Neural progenitor cell (in vitro differentiated cells): Measurements from ENCODE around the gene ARPC5. TPM values are rescaled to one million over a fixed set of nuclear protein-coding genes. Genes with fewer than 3 reads are reported as not detected.

Source experiments
- DNase-seq: peaks from one replicate; pipeline ENCODE4 v3.0.0-alpha.2; 2016; ENCODE audit warnings: low spot score
- H2AFZ ChIP-seq: fragments of 200-600 bp; sonication (generic); replicated peaks from 2 replicates; pipeline ENCODE4 v1.6.1; 2016; ENCODE audit warnings: antibody characterized with exemption
- H3F3A ChIP-seq: fragments of 200-600 bp; sonication (generic); 2 replicates; pipeline ENCODE4 v1.6.1; 2016; ENCODE audit warnings: antibody characterized with exemption, low read depth
- H3K27ac ChIP-seq: fragments of 200-600 bp; sonication (generic); 2 replicates; pipeline ENCODE4 v1.5.1; 2016; ENCODE audit warnings: mild to moderate bottlenecking
- H3K27me3 ChIP-seq: fragments of 200-600 bp; sonication (generic); 2 replicates; pipeline ENCODE4 v1.6.1; 2016; ENCODE audit warnings: mild to moderate bottlenecking, moderate library complexity
- H3K36me3 ChIP-seq: fragments of 200-600 bp; sonication (generic); 2 replicates; pipeline ENCODE4 v1.5.1; 2016
- H3K4me1 ChIP-seq: fragments of 200-600 bp; sonication (generic); 2 replicates; pipeline ENCODE4 v1.6.1; 2016; ENCODE audit warnings: mixed run types
- H3K4me2 ChIP-seq: fragments of 200-600 bp; sonication (generic); 2 replicates; pipeline ENCODE4 v1.6.1; 2016
- H3K4me3 ChIP-seq: fragments of 200-600 bp; sonication (generic); 2 replicates; pipeline ENCODE4 v1.5.1; 2016
- H3K79me2 ChIP-seq: fragments of 200-600 bp; sonication (generic); 2 replicates; pipeline ENCODE4 v1.6.1; 2016; ENCODE audit warnings: low read depth
- H3K9ac ChIP-seq: fragments of 200-600 bp; sonication (generic); 2 replicates; pipeline ENCODE4 v1.6.1; 2016
- H3K9me3 ChIP-seq: fragments of 200-600 bp; sonication (generic); 2 replicates; pipeline ENCODE4 v1.5.1; 2016; ENCODE audit warnings: low read depth
- H4K20me1 ChIP-seq: fragments of 200-600 bp; sonication (generic); 2 replicates; pipeline ENCODE4 v1.6.1; 2016; ENCODE audit warnings: low read depth
- H3K27ac Mint-ChIP-seq: 3 replicates; pipeline ENCODE4 v1.8.0; 2021; ENCODE audit warnings: mixed read lengths
- H3K27me3 Mint-ChIP-seq: 2 replicates; pipeline ENCODE4 v1.8.0; 2022; ENCODE audit warnings: low read depth, mild to moderate bottlenecking, inconsistent platforms, moderate library complexity, mixed read lengths; ENCODE audit not compliant: insufficient read depth
- H3K36me3 Mint-ChIP-seq: 3 replicates; pipeline ENCODE4 v1.8.0; 2021; ENCODE audit warnings: mixed read lengths
- H3K4me1 Mint-ChIP-seq: 3 replicates; pipeline ENCODE4 v1.8.0; 2021; ENCODE audit warnings: mixed read lengths
- H3K4me3 Mint-ChIP-seq: 3 replicates; pipeline ENCODE4 v1.8.0; 2021; ENCODE audit warnings: mild to moderate bottlenecking, moderate library complexity, mixed read lengths
- H3K9me3 Mint-ChIP-seq: 3 replicates; pipeline ENCODE4 v1.8.0; 2020; ENCODE audit warnings: mixed read lengths
- CTCF ChIP-seq: fragments of 200-600 bp; sonication (generic); IDR thresholded peaks from 2 replicates; pipeline ENCODE4 v1.5.1; 2017; ENCODE audit warnings: antibody characterized with exemption, mild to moderate bottlenecking
- EZH2 ChIP-seq: fragments of 200-600 bp; sonication (generic); IDR thresholded peaks from 2 replicates; pipeline ENCODE4 v1.6.1; 2017; ENCODE audit warnings: antibody characterized with exemption, mild to moderate bottlenecking, moderate library complexity
- EZH2phosphoT487 ChIP-seq: fragments of 200-600 bp; sonication (generic); IDR thresholded peaks from 2 replicates; pipeline ENCODE4 v1.6.1; 2017; ENCODE audit warnings: antibody characterized with exemption
- total RNA-seq: library from RNA; depleted of rRNA; stranded (reverse); fragments of >200 nt; gene quantifications from 2 replicates; pipeline ENCODE4 v1.2.3, GENCODE V29; 2015; ENCODE audit warnings: low replicate concordance

Gene ARPC5
- total RNA-seq, 1 donor from 2014 or later: 131 TPM

GRCh38 chr1:183674886-183675285 lies 39.3 kb upstream of the ARPC5 start:
- no peak overlapping the region for H3K9ac ChIP-seq

GRCh38 chr1:183674339-183674738 lies 38.8 kb upstream of the ARPC5 start:
- H3K9ac ChIP-seq: no peak overlapping the region
- no peak overlapping the region for H3K4me3 ChIP-seq
- H3K36me3 Mint-ChIP-seq: peaks cover 5% of the 10 kb centered on the region
- peaks cover 9% of the 10 kb centered on the region for H3K4me1 Mint-ChIP-seq
- H3K27ac ChIP-seq: no peak overlapping the region
- no peaks in the 10 kb centered on the region for H3K27me3 Mint-ChIP-seq
- no peak for DNase-seq
- no peaks in the 10 kb centered on the region for H3K36me3 ChIP-seq
- H3K27me3 ChIP-seq: no peaks in the 10 kb centered on the region
- no peak overlapping the region for H3K4me2 ChIP-seq
- no peaks in the 10 kb centered on the region for H4K20me1 ChIP-seq
- H3K79me2 ChIP-seq: no peaks in the 10 kb centered on the region
- no peak for TF ChIP-seq EZH2
- no peak for TF ChIP-seq CTCF
- no peak for TF ChIP-seq EZH2phosphoT487
- H3K4me3 Mint-ChIP-seq: no peak overlapping the region
- H3K27ac Mint-ChIP-seq: no peak overlapping the region
- H3K9me3 ChIP-seq: no peaks in the 10 kb centered on the region
- H2AFZ ChIP-seq: no peak overlapping the region
- no peaks in the 10 kb centered on the region for H3F3A ChIP-seq
- H3K9me3 Mint-ChIP-seq: peaks cover 13% of the 10 kb centered on the region
- H3K4me1 ChIP-seq: no peaks in the 10 kb centered on the region

More at GRCh38 chr1:183674886-183675285, 39.3 kb upstream of the ARPC5 start:
- Histone ChIP-seq H3K4me3 (no peak overlapping the region), H3K4me1 (no peaks in the 10 kb centered on the region), H3K36me3 (no peaks in the 10 kb centered on the region), H3K27me3 (no peaks in the 10 kb centered on the region), H3K4me2 (no peak overlapping the region), H2AFZ (no peak overlapping the region), H3K9me3 (no peaks in the 10 kb centered on the region), H3K79me2 (no peaks in the 10 kb centered on the region), H4K20me1 (no peaks in the 10 kb centered on the region), H3K27ac (no peak overlapping the region), H3F3A (no peaks in the 10 kb centered on the region)
- Mint-ChIP-seq H3K4me3 (no peak overlapping the region), H3K36me3 (peaks cover 2% of the 10 kb centered on the region), H3K4me1 (peaks cover 9% of the 10 kb centered on the region), H3K27ac (no peak overlapping the region), H3K27me3 (no peaks in the 10 kb centered on the region), H3K9me3 (peaks cover 13% of the 10 kb centered on the region)
- TF ChIP-seq EZH2 (no peak), CTCF (no peak), EZH2phosphoT487 (no peak)
- DNase-seq: no peak

GRCh38 chr1:183673605-183674323 lies 38.2 kb upstream of the ARPC5 start:
- TF ChIP-seq CTCF: no peak
- Histone ChIP-seq H3K4me1 (no peaks in the 10 kb centered on the region), H3K79me2 (no peaks in the 10 kb centered on the region), H3F3A (no peaks in the 10 kb centered on the region), H3K9ac (no peak overlapping the region), H3K27me3 (no peaks in the 10 kb centered on the region), H3K36me3 (no peaks in the 10 kb centered on the region), H2AFZ (no peak overlapping the region), H3K9me3 (no peaks in the 10 kb centered on the region), H3K4me2 (no peak overlapping the region), H4K20me1 (no peaks in the 10 kb centered on the region), H3K4me3 (no peak overlapping the region), H3K27ac (no peak overlapping the region)
- DNase-seq: no peak
- Mint-ChIP-seq H3K9me3 (peaks cover 15% of the 10 kb centered on the region), H3K27me3 (no peaks in the 10 kb centered on the region), H3K36me3 (peaks cover 7% of the 10 kb centered on the region), H3K4me1 (peaks cover 9% of the 10 kb centered on the region), H3K4me3 (no peak overlapping the region), H3K27ac (no peak overlapping the region)
